GM19193 (cell line): ENCODE measurements around the gene ECD.

ENCODE experiments used
- POLR2A ChIP-seq: IDR thresholded peaks from 4 replicates; pipeline ENCODE4 v1.6.1; 2011; ENCODE audit not compliant: insufficient read depth, insufficient read length; ENCODE audit errors: extremely low read depth

ECD gene

GRCh38 chr10:73126343-73126742 is 41.5 kb downstream of the ECD start:
- TF ChIP-seq POLR2A = no peak

GRCh38 chr10:73119952-73120351 is 47.9 kb downstream of the ECD start:
- TF ChIP-seq POLR2A = no peak

DNA sequence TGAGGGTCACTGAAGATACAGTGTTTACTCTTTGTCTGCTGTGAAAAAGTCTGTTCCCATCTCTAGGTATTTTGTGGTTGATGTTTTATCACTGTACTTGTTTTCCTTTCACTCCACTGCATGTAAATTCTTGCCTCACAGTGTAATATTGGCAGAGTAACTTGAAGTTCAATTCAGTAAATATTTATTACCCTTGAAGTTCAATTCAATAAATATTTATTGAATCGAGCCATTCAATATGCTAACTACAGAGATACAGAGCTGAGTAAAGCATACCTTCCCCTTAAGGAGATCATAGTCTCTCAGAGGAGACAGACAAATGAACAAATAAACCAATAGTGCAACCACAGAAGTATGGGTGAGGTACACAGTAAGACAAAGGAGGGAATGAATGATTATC is 48.4 kb downstream of the ECD start:
- no peak for TF ChIP-seq POLR2A

GRCh38 chr10:73117976-73118743 is 49.6 kb downstream of the ECD start:
- no peak for TF ChIP-seq POLR2A

DNA sequence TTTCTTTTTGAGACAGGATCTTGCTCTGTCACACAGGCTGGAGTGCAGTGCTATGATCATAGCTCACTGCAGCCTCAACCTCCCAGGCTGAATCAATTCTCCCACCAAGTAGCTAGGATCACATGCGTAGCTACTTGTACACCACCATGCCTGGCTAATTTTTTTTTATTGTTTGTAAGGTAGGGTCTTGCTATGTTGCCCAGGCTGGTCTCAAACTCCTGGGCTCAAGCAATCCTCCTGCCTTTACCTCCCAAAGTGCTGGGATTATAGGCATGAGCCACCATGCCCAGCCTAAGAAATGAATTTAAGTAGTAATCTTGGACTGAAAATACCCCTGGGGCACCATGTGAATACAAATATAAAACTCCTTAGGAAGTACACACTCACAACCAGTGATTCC is 51.8 kb downstream of the ECD start:
- TF ChIP-seq POLR2A = no peak

DNA sequence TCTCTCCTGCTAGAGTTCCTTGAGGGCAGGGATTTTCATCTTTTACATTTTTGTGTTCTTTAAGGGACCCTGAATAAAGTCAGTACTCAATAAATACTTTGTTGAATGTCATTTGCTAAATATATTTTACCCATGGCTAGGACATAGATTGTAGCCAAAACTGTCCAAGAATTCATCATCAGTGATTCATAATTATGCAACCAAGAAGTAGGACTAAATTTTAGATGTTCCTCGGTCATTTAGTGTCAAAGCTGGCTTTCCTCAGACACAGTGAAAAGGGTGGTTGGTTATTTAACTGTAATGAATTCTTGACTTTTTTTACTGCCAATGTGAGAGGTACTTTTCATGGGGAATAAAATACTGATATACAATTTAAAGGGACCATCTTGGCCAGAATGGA is 54.3 kb downstream of the ECD start:
- no peak for TF ChIP-seq POLR2A

- TF ChIP-seq POLR2A = no peak
Observed at GRCh38 chr10:73110345-73110849, 57.4 kb downstream of the ECD start, which contains the start of gene NUDT13. TSS of gene NUDT13 (plus strand) at chr10:73110455. CDS start at chr10:73114366, 3,911 bp downstream.

DNA sequence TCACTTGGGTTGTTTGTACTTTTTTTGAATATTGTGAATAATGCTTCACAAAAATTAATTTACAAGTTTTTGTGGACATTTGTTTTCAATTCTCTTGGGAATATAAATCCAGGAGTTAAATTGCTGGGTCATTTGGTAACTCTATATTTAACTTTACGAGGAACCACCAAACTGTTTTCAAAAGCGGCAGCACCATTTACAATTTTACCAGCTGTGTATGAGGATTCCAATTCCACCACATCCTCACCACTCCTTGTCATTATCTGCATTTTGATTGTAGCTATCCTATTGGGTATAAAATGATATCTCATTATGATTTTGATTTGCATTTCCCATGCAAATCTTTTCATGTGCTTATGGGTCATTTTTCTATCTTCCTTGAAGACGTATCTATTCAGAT is 61.5 kb downstream of the ECD start:
- TF ChIP-seq POLR2A = no peak

GRCh38 chr10:73099141-73099540 is 68.7 kb downstream of the ECD start:
- TF ChIP-seq POLR2A = no peak

GRCh38 chr10:73097305-73097670 is 70.5 kb downstream of the ECD start:
- no peak for TF ChIP-seq POLR2A

GRCh38 chr10:73096449-73097304 is 71.1 kb downstream of the ECD start, which contains the start of gene P4HA1:
TSS of gene P4HA1 (minus strand) at chr10:73096866. CDS start at chr10:73074883, 21,983 bp downstream.
- TF ChIP-seq POLR2A = peak; percentile 99

DNA sequence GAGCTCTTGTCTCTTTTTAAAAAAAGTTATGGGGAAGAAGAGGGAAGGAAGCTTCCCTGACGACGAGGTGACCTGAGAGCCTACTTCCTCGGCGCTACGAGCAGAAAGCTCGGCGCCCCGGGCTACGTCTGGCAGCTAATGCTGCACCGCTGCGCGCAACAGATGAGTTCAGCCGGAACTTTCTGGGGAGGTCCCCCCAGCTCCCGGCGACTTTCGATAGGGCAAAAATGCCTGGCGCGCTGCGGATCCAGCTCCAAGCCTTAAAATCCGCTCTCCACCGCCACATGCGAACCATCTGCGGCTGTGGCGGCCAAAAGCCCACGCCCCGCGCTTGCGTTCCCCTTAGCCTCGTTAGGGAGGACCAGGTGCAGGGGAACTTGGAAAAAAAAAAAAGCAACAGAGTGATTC is 71.8 kb downstream of the ECD start:
- TF ChIP-seq POLR2A = no peak

DNA sequence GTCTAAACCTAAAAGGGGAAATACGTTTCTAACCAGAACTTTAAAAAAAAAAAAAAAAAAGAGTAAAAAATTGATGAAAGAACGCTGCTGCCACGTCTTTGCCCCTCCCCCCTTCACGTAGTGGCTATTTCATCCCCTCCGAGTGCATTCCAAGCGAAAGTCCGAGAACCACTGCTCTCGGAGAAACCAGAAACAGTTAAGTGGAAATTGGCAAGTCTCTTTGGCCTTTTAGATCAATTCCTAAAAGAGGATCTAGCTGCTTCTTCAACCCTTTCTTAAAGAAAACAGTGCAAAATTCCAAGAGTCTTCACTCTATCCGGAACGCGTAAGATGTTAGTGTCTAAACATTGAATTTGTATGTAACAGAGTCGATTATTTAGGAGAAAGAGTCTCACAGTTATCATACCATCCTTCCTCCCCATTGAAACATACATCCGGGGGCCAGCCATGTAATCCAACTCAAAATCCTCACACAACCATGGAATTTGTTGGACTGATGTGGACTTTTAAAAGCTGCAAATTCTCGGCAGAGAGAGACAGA is 72.3 kb downstream of the ECD start:
- no peak for TF ChIP-seq POLR2A

GRCh38 chr10:73094986-73095480 is 72.8 kb downstream of the ECD start:
- TF ChIP-seq POLR2A = no peak
